ENCODE measurements around the gene CLASP2.
"Not testable (repeated sequence)": the region's sequence is repeated elsewhere in the genome, so short reads cannot be mapped to it uniquely, and the experiment has no call there.

The CLASP2 gene

GRCh38 chr3:33541918-33542317 lies 176.1 kb downstream of the CLASP2 start:
- no peak for DNase-seq (ENCODE audit: low read depth)

GRCh38 chr3:33538678-33539339 lies 179.2 kb downstream of the CLASP2 start:
- no peak for DNase-seq (ENCODE audit: low read depth)

- no peak for DNase-seq (ENCODE audit: low read depth)
Measured at GRCh38 chr3:33537133-33537532, 180.9 kb downstream of the CLASP2 start.

- no peak for DNase-seq (ENCODE audit: low read depth)
Measured at GRCh38 chr3:33526787-33527186, 191.3 kb downstream of the CLASP2 start.

- DNase-seq (ENCODE audit: low read depth): no peak
Measured at GRCh38 chr3:33525232-33525631, 192.8 kb downstream of the CLASP2 start.

- DNase-seq (ENCODE audit: low read depth): no peak
Measured at GRCh38 chr3:33523093-33523667, 194.9 kb downstream of the CLASP2 start.

GRCh38 chr3:33521736-33522135 lies 196.3 kb downstream of the CLASP2 start:
- DNase-seq (ENCODE audit: low read depth): no peak

- no peak for DNase-seq (ENCODE audit: low read depth)
Measured at GRCh38 chr3:33513262-33513863, 204.7 kb downstream of the CLASP2 start.

- DNase-seq (ENCODE audit: low read depth): no peak
Measured at GRCh38 chr3:33505027-33505426, 213.0 kb downstream of the CLASP2 start.

GRCh38 chr3:33496449-33496848 lies 221.6 kb downstream of the CLASP2 start:
- DNase-seq (ENCODE audit: low read depth): no peak

- no peak for DNase-seq (ENCODE audit: low read depth)
Measured at GRCh38 chr3:33491721-33492120, 226.3 kb downstream of the CLASP2 start.

GRCh38 chr3:33490641-33491241 lies 227.3 kb downstream of the CLASP2 start:
- no peak for DNase-seq (ENCODE audit: low read depth)

GRCh38 chr3:33488683-33489082 lies 229.4 kb downstream of the CLASP2 start:
- no peak for DNase-seq (ENCODE audit: low read depth)

- DNase-seq (ENCODE audit: low read depth): no peak
Measured at GRCh38 chr3:33488246-33488645, 229.8 kb downstream of the CLASP2 start.

- DNase-seq (ENCODE audit: low read depth): no peak
Measured at GRCh38 chr3:33482111-33482521, 235.9 kb downstream of the CLASP2 start.

- DNase-seq (ENCODE audit: low read depth): no peak
Measured at GRCh38 chr3:33474896-33475295, 243.2 kb downstream of the CLASP2 start.

- no peak for DNase-seq (ENCODE audit: low read depth)
Measured at GRCh38 chr3:33473813-33474212, 244.2 kb downstream of the CLASP2 start.

- no peak for DNase-seq (ENCODE audit: low read depth)
Measured at GRCh38 chr3:33467786-33468185, 250.3 kb downstream of the CLASP2 start.

GRCh38 chr3:33461097-33461496 lies 257.0 kb downstream of the CLASP2 start:
- no peak for DNase-seq (ENCODE audit: low read depth)

GRCh38 chr3:33459577-33459976 lies 258.5 kb downstream of the CLASP2 start:
- not testable (repeated sequence) for DNase-seq (ENCODE audit: low read depth)

GRCh38 chr3:33458446-33458845 lies 259.6 kb downstream of the CLASP2 start:
- DNase-seq (ENCODE audit: low read depth): no peak

GRCh38 chr3:33456756-33457155 lies 261.3 kb downstream of the CLASP2 start:
- no peak for DNase-seq (ENCODE audit: low read depth)

- DNase-seq (ENCODE audit: low read depth): no peak
Measured at GRCh38 chr3:33453331-33453761, 264.7 kb downstream of the CLASP2 start.
